ENCODE measurements around the gene ZNF256. TPM values are rescaled to one million over a fixed set of nuclear protein-coding genes. Genes with fewer than 3 reads are reported as not detected.

ZNF256 gene
- total and polyA plus RNA-seq, 2 of the 13 experiments (the other 11 are each of a cell fraction or from before 2014, with no cell fraction given): 3.8 to 6.0 TPM

GRCh38 chr19:57992841-57993240 is 45.3 kb upstream of the ZNF256 start:
- H3K27me3 ChIP-seq (ENCODE audit: control insufficient read depth in 1 of 2, insufficient read depth in 2 of 2, low read length in 2 of 2): no peaks in the 10 kb centered on the region
- H3K9me3 ChIP-seq (ENCODE audit: low read length): peaks cover 82% of the 10 kb centered on the region
- no peak overlapping the region for H3K4me2 ChIP-seq (ENCODE audit: low read depth, low read length)
- H3K79me2 ChIP-seq (ENCODE audit: insufficient read depth, low read length): no peaks in the 10 kb centered on the region
- no peaks in the 10 kb centered on the region for H4K20me1 ChIP-seq (ENCODE audit: insufficient read depth, low read length)
- H3K4me3 ChIP-seq (replicated peaks in 1 of 3; ENCODE audit: insufficient read depth in 1 of 3, low read depth in 2 of 3, low read length in 3 of 3): no peak overlapping the region
- H3K36me3 ChIP-seq (replicated peaks in 1 of 2; ENCODE audit: control insufficient read depth in 1 of 2, insufficient read depth in 2 of 2, low read length in 2 of 2): peaks cover 12 to 34% of the 10 kb centered on the region in 2 experiments
- H3K9ac ChIP-seq (ENCODE audit: insufficient read depth, low read depth, low read length): no peak overlapping the region
- intact Hi-C loops (cut with micrococcal nuclease; ENCODE audit: unreplicated experiment): no loop called here
- POLR2A ChIA-PET: no interaction called here
- in situ Hi-C loops (cut with HindIII; ENCODE audit: extremely low pct_ligation_motif_present, low pct_unique_long_range_greater_than_20kb): no loop called here
- no peak overlapping the region for H3K27ac ChIP-seq (ENCODE audit: extremely low read length, insufficient read depth, low read length)
- FAIRE-seq: no peak
- no peaks in the 10 kb centered on the region for H3K4me1 ChIP-seq (ENCODE audit: insufficient read depth, low read length)
- ATAC-seq: no peak
- whole genome bisulfite sequencing (ENCODE audit: low lambda C conversion rate): 100% methylated on average over 1 of the region's 1 CpG
- CTCF ChIA-PET (ENCODE audit: low intra/inter-chr PET ratio, low total read pairs): no interaction called here
- DNase-seq (ENCODE audit: low spot score): no peak
- BruUV-seq (replicated peaks): no TSS peak
- no peak overlapping the region for H2AFZ ChIP-seq (ENCODE audit: low read length)
- TF ChIP-seq CEBPB (IDR thresholded peaks at IDR 0.05; ENCODE audit: borderline replicate concordance, low read depth, low read length) (no peak), SETDB1 (CRISPR knock-in tag; IDR thresholded peaks at IDR 0.05; ENCODE audit: borderline replicate concordance) (no peak), SIN3B (IDR thresholded peaks at IDR 0.05; ENCODE audit: low read length) (no peak), ZNF432 (CRISPR knock-in tag; IDR thresholded peaks at IDR 0.05; ENCODE audit: borderline replicate concordance) (no peak), ZNF251 (CRISPR knock-in tag; IDR thresholded peaks at IDR 0.05) (no peak), NFE2 (CRISPR knock-in tag; IDR thresholded peaks at IDR 0.05) (no peak), FOXO4 (CRISPR knock-in tag; conservative IDR thresholded peaks at IDR 0.05) (no peak), ZNF782 (CRISPR knock-in tag; IDR thresholded peaks at IDR 0.05; ENCODE audit: borderline replicate concordance) (no peak), TARDBP (CRISPR knock-in tag; IDR thresholded peaks at IDR 0.05) (no peak), MBD4 (IDR thresholded peaks at IDR 0.05; ENCODE audit: borderline replicate concordance, low read length) (no peak), SRF (IDR thresholded peaks at IDR 0.05; ENCODE audit: low read depth, low read length) (no peak), NR2F6 (IDR thresholded peaks at IDR 0.05) (no peak), NR2F6 (CRISPR knock-in tag; IDR thresholded peaks at IDR 0.05) (no peak), ZBTB49 (CRISPR knock-in tag; IDR thresholded peaks at IDR 0.05; ENCODE audit: borderline replicate concordance) (no peak), SIX1 (CRISPR knock-in tag; IDR thresholded peaks at IDR 0.05; ENCODE audit: borderline replicate concordance) (no peak)
- TF ChIP-seq, protein P1, sequence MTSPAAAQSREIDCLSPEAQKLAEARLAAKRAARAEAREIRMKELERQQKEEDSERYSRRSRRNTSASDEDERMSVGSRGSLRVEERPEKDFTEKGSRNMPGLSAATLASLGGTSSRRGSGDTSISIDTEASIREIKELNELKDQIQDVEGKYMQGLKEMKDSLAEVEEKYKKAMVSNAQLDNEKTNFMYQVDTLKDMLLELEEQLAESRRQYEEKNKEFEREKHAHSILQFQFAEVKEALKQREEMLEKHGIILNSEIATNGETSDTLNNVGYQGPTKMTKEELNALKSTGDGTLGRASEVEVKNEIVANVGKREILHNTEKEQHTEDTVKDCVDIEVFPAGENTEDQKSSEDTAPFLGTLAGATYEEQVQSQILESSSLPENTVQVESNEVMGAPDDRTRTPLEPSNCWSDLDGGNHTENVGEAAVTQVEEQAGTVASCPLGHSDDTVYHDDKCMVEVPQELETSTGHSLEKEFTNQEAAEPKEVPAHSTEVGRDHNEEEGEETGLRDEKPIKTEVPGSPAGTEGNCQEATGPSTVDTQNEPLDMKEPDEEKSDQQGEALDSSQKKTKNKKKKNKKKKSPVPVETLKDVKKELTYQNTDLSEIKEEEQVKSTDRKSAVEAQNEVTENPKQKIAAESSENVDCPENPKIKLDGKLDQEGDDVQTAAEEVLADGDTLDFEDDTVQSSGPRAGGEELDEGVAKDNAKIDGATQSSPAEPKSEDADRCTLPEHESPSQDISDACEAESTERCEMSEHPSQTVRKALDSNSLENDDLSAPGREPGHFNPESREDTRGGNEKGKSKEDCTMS (CRISPR knock-in tag; conservative IDR thresholded peaks at IDR 0.05): no peak
- TF ChIP-seq, protein P2, sequence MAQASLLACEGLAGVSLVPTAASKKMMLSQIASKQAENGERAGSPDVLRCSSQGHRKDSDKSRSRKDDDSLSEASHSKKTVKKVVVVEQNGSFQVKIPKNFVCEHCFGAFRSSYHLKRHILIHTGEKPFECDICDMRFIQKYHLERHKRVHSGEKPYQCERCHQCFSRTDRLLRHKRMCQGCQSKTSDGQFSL (CRISPR knock-in tag; IDR thresholded peaks at IDR 0.05): no peak

Measured in HepG2 (cell line).